Choroid plexus epithelial cell (primary cell): ENCODE measurements around the gene PRELID3B.

Experiments used
- DNase-seq: peaks from one replicate; pipeline ENCODE4 v3.0.0-alpha.2; 2010; ENCODE audit warnings: low read depth
- H3K4me3 ChIP-seq: 2 replicates; pipeline ENCODE4 v1.5.1; 2011; ENCODE audit warnings: low read depth, mild to moderate bottlenecking, control low read depth, low read length, moderate library complexity
- TF ChIP-seq, protein P1 (sequence below): conservative IDR thresholded peaks from 2 replicates; pipeline ENCODE4 v1.5.1; 2011; ENCODE audit warnings: low read depth, mild to moderate bottlenecking, control low read depth, inconsistent platforms, low read length, moderate library complexity

Gene PRELID3B

DNA sequence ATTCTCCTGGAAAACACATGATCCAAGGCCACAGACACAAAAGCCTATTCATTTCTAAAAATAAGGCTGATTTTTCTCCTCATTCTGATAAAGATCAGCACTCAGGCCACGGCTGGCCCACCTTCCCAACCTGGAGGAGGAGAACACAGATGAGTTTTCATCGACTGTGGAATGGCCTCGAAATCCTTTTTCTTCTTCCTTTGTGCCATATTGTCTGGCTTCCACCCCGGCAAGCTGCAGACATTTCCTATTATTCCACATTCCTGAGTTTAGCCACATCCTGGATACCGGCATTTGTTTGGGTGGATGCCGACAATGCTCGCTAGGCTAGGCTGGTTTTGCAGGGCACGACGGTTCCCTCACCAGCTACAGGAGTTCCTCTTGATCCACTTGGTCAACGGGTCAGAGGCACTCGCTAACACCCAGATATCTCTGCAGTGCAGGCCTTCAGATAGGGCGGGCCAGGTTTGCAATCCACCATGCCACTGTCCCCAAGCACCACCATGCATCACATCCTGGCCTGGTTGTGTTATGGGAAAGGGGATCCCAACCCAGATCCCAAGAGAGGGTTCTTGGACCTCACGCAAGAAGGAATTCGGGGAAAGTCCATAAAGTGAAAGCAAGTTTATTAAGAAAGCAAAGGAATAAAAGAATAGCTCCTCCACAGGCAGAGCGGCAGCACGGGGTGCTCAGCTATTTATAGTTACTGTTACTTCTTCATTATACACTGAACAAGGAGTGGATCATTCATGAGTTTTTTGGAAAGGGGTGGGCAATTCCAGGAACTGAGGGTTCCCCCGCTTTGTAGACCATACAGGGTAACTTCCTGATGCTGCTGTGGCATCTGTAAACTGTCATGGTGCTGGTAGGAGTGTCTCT, 31.4 kb downstream of the PRELID3B start:
- TF ChIP-seq, protein P1, sequence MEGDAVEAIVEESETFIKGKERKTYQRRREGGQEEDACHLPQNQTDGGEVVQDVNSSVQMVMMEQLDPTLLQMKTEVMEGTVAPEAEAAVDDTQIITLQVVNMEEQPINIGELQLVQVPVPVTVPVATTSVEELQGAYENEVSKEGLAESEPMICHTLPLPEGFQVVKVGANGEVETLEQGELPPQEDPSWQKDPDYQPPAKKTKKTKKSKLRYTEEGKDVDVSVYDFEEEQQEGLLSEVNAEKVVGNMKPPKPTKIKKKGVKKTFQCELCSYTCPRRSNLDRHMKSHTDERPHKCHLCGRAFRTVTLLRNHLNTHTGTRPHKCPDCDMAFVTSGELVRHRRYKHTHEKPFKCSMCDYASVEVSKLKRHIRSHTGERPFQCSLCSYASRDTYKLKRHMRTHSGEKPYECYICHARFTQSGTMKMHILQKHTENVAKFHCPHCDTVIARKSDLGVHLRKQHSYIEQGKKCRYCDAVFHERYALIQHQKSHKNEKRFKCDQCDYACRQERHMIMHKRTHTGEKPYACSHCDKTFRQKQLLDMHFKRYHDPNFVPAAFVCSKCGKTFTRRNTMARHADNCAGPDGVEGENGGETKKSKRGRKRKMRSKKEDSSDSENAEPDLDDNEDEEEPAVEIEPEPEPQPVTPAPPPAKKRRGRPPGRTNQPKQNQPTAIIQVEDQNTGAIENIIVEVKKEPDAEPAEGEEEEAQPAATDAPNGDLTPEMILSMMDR, result no peak
- no peak overlapping the region for H3K4me3 ChIP-seq
- DNase-seq, result peak; percentile 89

DNA sequence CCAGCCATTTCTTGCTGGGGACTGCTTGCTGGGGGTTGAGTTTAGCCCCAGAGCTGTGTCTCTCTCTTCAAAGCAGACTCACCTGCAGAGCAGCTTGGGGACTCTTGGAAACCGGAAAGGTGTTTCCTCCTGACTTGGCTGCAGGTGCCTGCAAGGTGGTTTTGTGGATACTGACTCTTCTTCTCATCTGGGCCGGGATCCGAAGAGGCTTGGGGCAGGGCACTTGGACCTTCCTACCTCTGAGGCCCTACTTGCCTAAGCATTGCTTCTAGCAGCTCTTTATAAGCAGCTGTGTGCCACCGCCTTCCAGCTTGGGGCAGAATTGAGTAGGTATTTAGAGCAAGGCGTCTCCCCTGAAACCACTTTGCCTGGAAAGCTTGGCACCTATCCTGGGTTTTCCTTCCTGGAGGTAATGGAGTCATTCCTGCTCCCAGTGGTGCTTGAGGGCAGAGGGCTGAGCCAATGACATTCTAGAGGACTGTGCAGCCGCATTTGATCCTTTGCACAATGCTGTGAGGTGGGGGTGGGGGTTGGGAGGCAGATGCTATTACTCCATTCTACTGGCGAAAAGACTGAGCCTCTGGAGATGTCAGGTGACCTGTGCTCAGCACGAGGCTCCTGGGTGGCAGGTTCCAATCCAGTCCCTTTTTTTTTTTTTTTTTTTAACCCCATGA, 32.1 kb downstream of the PRELID3B start:
- no peak for DNase-seq
- TF ChIP-seq, protein P1, result no peak
- no peak overlapping the region for H3K4me3 ChIP-seq

DNA sequence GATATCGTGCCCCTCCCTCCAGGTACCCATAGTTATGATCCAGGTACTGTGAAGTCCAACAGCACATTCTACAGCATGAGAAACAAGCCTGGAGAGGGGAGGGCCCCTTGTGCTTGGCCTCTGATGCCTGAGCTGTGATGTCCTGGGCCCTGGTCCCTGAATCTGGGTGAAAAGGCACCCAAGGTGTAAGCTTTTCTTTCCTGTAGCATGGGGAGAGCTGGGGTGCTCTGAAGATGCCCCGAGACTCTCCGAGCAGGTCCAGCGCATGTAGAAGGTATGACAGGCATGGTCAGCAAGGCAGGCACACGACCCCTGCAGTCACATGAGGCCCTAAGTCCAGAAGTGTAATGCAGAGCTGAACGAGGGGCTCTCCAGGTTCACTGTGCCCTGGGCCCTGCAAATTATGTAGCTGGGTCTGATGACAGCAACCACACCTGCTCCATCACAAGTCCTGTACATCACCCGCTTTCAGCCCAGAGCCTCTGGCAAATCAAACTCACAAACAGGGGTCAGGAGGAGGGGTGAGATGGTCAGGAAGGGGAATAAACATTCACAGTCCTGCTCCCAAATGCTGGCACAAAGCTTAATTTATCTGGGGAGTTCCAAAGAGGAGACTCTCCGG, 33.8 kb downstream of the PRELID3B start:
- H3K4me3 ChIP-seq, result no peak overlapping the region
- no peak for DNase-seq
- TF ChIP-seq, protein P1, result no peak

GRCh38 chr20:59007665-59008511, 34.7 kb downstream of the PRELID3B start:
- peak overlapping the region; percentile 61 for H3K4me3 ChIP-seq
- TF ChIP-seq, protein P1, result no peak
- no peak for DNase-seq

DNA sequence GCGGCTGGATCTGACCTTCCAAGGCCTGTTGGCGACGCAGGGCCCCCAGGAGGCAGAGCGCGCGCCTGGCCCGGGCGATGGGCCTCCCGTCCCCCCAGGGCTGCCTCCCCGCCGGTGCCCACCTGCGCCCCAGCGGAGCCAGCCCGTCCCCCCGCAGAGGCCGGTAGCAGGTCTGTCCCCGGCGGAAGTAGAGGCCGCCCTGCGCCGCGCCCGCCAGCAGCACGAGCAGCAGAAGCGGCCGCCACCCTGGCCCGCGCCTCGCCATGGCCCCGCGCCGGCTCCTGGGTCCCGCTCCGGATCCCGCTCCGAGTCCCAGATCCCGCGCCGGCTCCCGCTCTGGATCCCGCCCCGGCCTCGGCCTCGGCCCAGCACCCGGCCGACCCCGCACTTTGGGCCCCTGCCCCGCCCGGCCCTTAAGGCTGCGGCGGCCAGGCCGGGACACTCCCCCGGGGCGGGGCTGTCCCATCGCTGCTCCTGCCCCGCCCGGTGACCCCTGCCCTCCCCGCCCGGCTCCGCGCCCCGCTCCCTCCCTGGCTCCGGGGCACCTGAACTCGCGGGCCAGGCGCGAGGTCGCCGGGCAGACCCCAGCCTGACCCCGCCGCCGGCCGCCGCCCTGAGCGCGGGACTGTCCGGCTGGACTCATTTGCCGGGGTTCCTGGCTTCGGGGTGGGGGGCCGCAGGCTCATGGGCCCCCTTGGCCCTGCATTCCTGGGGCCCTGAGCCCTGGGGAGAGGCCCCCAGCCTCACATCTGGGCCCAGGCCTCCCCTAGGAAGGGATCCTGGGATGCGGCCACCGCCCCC, 35.5 kb downstream of the PRELID3B start, which contains the start of gene CTSZ:
CTSZ (minus strand) TSS at position 391 of the 801 bp plus-strand sequence; CDS start at position 265, 126 bp downstream.
- DNase-seq, result peak; percentile 23
- TF ChIP-seq, protein P1, result no peak
- H3K4me3 ChIP-seq, result peak within 1 kb of the TSS; percentile 61
